OCI-LY3 (cell line): ENCODE measurements around the gene SELENOT.
A peak's percentile ranks its signal among the peaks of the same experiment; 100 is the strongest.

Source experiments
- H2AFZ ChIP-seq: fragments of 200-600, 300-600 bp; shearing (Covaris generic); 2 replicates; pipeline ENCODE4 v1.6.0; 2014; ENCODE audit warnings: antibody characterized with exemption, low read depth, low read length
- H3K27ac ChIP-seq: fragments of 200-600, 300-600 bp; sonication (generic); 2 replicates; pipeline ENCODE4 v1.5.1; 2014; ENCODE audit warnings: mild to moderate bottlenecking, low read length, moderate library complexity, mixed read lengths
- H3K27me3 ChIP-seq: fragments of 200-600, 300-600 bp; sonication (generic); 2 replicates; pipeline ENCODE4 v1.6.1; 2014; ENCODE audit warnings: low read depth, low read length, mixed read lengths
- H3K36me3 ChIP-seq: fragments of 200-600, 300-600 bp; sonication (generic); replicated peaks from 2 replicates; pipeline ENCODE3; 2014; ENCODE audit warnings: low read depth, low read length, mixed read lengths
- H3K4me1 ChIP-seq: fragments of 300-600, 200-600 bp; sonication (generic); 2 replicates; pipeline ENCODE4 v1.6.1; 2014; ENCODE audit warnings: low read length, mixed read lengths
- H3K4me2 ChIP-seq: fragments of 200-600, 300-600 bp; sonication (generic); 2 replicates; pipeline ENCODE4 v1.6.1; 2014; ENCODE audit warnings: low read length, mixed read lengths
- H3K4me3 ChIP-seq: fragments of 300-600, 200-600 bp; sonication (generic); 2 replicates; pipeline ENCODE4 v1.5.1; 2014; ENCODE audit warnings: antibody characterized with exemption, mild to moderate bottlenecking, low read length, moderate library complexity
- H3K79me2 ChIP-seq: fragments of 300-600, 200-600 bp; shearing (Covaris generic); 2 replicates; pipeline ENCODE4 v1.6.1; 2014; ENCODE audit warnings: mild to moderate bottlenecking, low read length, mixed read lengths
- H3K9ac ChIP-seq: fragments of 300-600, 200-600 bp; shearing (Covaris generic); 2 replicates; pipeline ENCODE4 v1.6.0; 2014; ENCODE audit warnings: mild to moderate bottlenecking, low read length, moderate library complexity
- H3K9me3 ChIP-seq: fragments of 200-600, 300-600 bp; shearing (Covaris generic); 2 replicates; pipeline ENCODE4 v1.6.1; 2014; ENCODE audit warnings: low read length, mixed read lengths; ENCODE audit not compliant: insufficient read depth
- H4K20me1 ChIP-seq: fragments of 200-600, 300-600 bp; sonication (generic); 2 replicates; pipeline ENCODE4 v1.6.1; 2016; ENCODE audit warnings: low read length, mixed read lengths; ENCODE audit not compliant: insufficient read depth
- CTCF ChIP-seq: fragments of 200-600, 300-600 bp; sonication (generic); IDR thresholded peaks from 2 replicates; pipeline ENCODE4 v1.5.1; 2014; ENCODE audit warnings: antibody characterized with exemption, low read length, low read depth
- EZH2phosphoT487 ChIP-seq: fragments of 200-600 bp; shearing (Covaris generic); IDR thresholded peaks from 2 replicates; pipeline ENCODE4 v1.6.1; 2018; ENCODE audit warnings: antibody characterized with exemption, mixed run types, low read depth

SELENOT gene

GRCh38 chr3:150583028-150583427 is 20.1 kb upstream of the SELENOT start:
- Histone ChIP-seq H3K36me3 (peaks cover 48% of the 10 kb centered on the region), H3K9ac (peak overlapping the region; percentile 34), H3K4me2 (peak overlapping the region; percentile 44), H4K20me1 (peaks cover 13% of the 10 kb centered on the region; the same call in 1 of the 2 replicates), H3K9me3 (no peaks in the 10 kb centered on the region), H3K27me3 (no peaks in the 10 kb centered on the region), H3K4me3 (peak overlapping the region; percentile 22), H3K4me1 (peaks cover 21% of the 10 kb centered on the region), H3K27ac (peak overlapping the region; percentile 61), H2AFZ (no peak overlapping the region), H3K79me2 (peaks cover 82% of the 10 kb centered on the region)
- TF ChIP-seq EZH2phosphoT487, result no peak
- TF ChIP-seq CTCF, result no peak

GRCh38 chr3:150588027-150588830 is 14.9 kb upstream of the SELENOT start:
- Histone ChIP-seq H4K20me1 (peaks cover 37% of the 10 kb centered on the region), H3K4me1 (peaks cover 23% of the 10 kb centered on the region), H3K79me2 (peaks cover 94% of the 10 kb centered on the region), H3K36me3 (peaks cover 40% of the 10 kb centered on the region), H3K27me3 (no peaks in the 10 kb centered on the region), H3K4me3 (no peak overlapping the region), H3K27ac (no peak overlapping the region), H3K4me2 (no peak overlapping the region), H3K9me3 (no peaks in the 10 kb centered on the region), H3K9ac (no peak overlapping the region), H2AFZ (no peak overlapping the region)
- TF ChIP-seq EZH2phosphoT487 (no peak), CTCF (no peak)

- Histone ChIP-seq H3K9ac (no peak overlapping the region), H3K27ac (no peak overlapping the region), H2AFZ (no peak overlapping the region), H3K27me3 (no peaks in the 10 kb centered on the region), H4K20me1 (peaks cover 47% of the 10 kb centered on the region), H3K79me2 (peaks cover 94% of the 10 kb centered on the region), H3K4me3 (no peak overlapping the region), H3K36me3 (peaks cover 29% of the 10 kb centered on the region), H3K9me3 (no peaks in the 10 kb centered on the region), H3K4me1 (peaks cover 11% of the 10 kb centered on the region), H3K4me2 (no peak overlapping the region)
- TF ChIP-seq EZH2phosphoT487 (no peak), CTCF (no peak)
Observed at GRCh38 chr3:150589759-150590158, 13.4 kb upstream of the SELENOT start.

GRCh38 chr3:150594150-150594549 is 9.0 kb upstream of the SELENOT start:
- H3K4me1 ChIP-seq, result peaks cover 27% of the 10 kb centered on the region
- H3K4me3 ChIP-seq, result no peak overlapping the region
- no peak overlapping the region for H2AFZ ChIP-seq
- H4K20me1 ChIP-seq, result peaks cover 30% of the 10 kb centered on the region
- peaks cover 95% of the 10 kb centered on the region for H3K79me2 ChIP-seq
- no peaks in the 10 kb centered on the region for H3K27me3 ChIP-seq
- TF ChIP-seq CTCF (no peak), EZH2phosphoT487 (no peak)
- H3K27ac ChIP-seq, result no peak overlapping the region
- no peak overlapping the region for H3K9ac ChIP-seq
- H3K4me2 ChIP-seq, result no peak overlapping the region
- no peaks in the 10 kb centered on the region for H3K9me3 ChIP-seq
- H3K36me3 ChIP-seq, result peaks cover 20% of the 10 kb centered on the region
